ENCODE results near the gene GAS7.
"Not testable (repeated sequence)": the region's sequence is repeated elsewhere in the genome, so short reads cannot be mapped to it uniquely, and the experiment has no call there.

GAS7 gene

GRCh38 chr17:10025976-10026901 is 172.2 kb downstream of the GAS7 start:
- ChIA-PET CTCF (interaction anchor here (0.5 kb wide), 1 partner anchor 60 kb away, joined by 3 read pairs; no protein-coding TSS in a partner anchor), POLR2A (no interaction called here)
- TF ChIP-seq BHLHE40 (IDR thresholded peaks at IDR 0.05; ENCODE audit: borderline replicate concordance) (no peak), ARNT (IDR thresholded peaks at IDR 0.05) (no peak), PKNOX1 (IDR thresholded peaks at IDR 0.05) (no peak), NFRKB (IDR thresholded peaks at IDR 0.05) (no peak), FOXA1 (IDR thresholded peaks at IDR 0.05) (no peak), ELF4 (IDR thresholded peaks at IDR 0.05) (no peak), TARDBP (IDR thresholded peaks at IDR 0.05) (no peak), L3MBTL2 (conservative IDR thresholded peaks at IDR 0.05) (no peak), ZNF384 (IDR thresholded peaks at IDR 0.05) (no peak), SP1 (IDR thresholded peaks at IDR 0.05) (no peak), CTBP1 (IDR thresholded peaks at IDR 0.05; ENCODE audit: borderline replicate concordance) (no peak)
- DNase-seq (ENCODE audit: extremely low spot score): no peak

GRCh38 chr17:10025224-10025623 is 173.2 kb downstream of the GAS7 start:
- ChIA-PET CTCF (no interaction called here), POLR2A (no interaction called here)

GRCh38 chr17:10022416-10022815 is 176.0 kb downstream of the GAS7 start:
- DNase-seq (ENCODE audit: extremely low spot score): no peak
- CTCF ChIA-PET: no interaction called here
- POLR2A ChIA-PET: no interaction called here
- TF ChIP-seq PKNOX1 (IDR thresholded peaks at IDR 0.05) (no peak), FOXK2 (IDR thresholded peaks at IDR 0.05) (no peak), FOXA1 (IDR thresholded peaks at IDR 0.05) (no peak), ZNF384 (IDR thresholded peaks at IDR 0.05) (no peak), TARDBP (IDR thresholded peaks at IDR 0.05) (no peak), CTBP1 (IDR thresholded peaks at IDR 0.05; ENCODE audit: borderline replicate concordance) (no peak), L3MBTL2 (conservative IDR thresholded peaks at IDR 0.05) (no peak), NFRKB (IDR thresholded peaks at IDR 0.05) (no peak), LEF1 (IDR thresholded peaks at IDR 0.05; ENCODE audit: borderline replicate concordance) (no peak)

More at GRCh38 chr17:10025224-10025623, 173.2 kb downstream of the GAS7 start:
- DNase-seq (ENCODE audit: extremely low spot score): no peak
- TF ChIP-seq FOXA1 (IDR thresholded peaks at IDR 0.05) (no peak), BHLHE40 (IDR thresholded peaks at IDR 0.05; ENCODE audit: borderline replicate concordance) (no peak), ELF4 (IDR thresholded peaks at IDR 0.05) (no peak), SUZ12 (IDR thresholded peaks at IDR 0.05) (no peak)

GRCh38 chr17:10021272-10021984 is 177.0 kb downstream of the GAS7 start:
- TF ChIP-seq TARDBP (IDR thresholded peaks at IDR 0.05): no peak
- TF ChIP-seq ARNT (IDR thresholded peaks at IDR 0.05): no peak
- peak; percentile 82 for TF ChIP-seq L3MBTL2 (conservative IDR thresholded peaks at IDR 0.05)
- TF ChIP-seq NFRKB (IDR thresholded peaks at IDR 0.05): no peak
- ChIA-PET CTCF (no interaction called here), POLR2A (no interaction called here)
- peak; percentile 15 for DNase-seq (ENCODE audit: extremely low spot score)

- POLR2A ChIA-PET: no interaction called here
- TF ChIP-seq ELF4 (IDR thresholded peaks at IDR 0.05) (no peak), CTBP1 (IDR thresholded peaks at IDR 0.05; ENCODE audit: borderline replicate concordance) (no peak), BHLHE40 (IDR thresholded peaks at IDR 0.05; ENCODE audit: borderline replicate concordance) (no peak), PKNOX1 (IDR thresholded peaks at IDR 0.05) (no peak), L3MBTL2 (conservative IDR thresholded peaks at IDR 0.05) (no peak), NFRKB (IDR thresholded peaks at IDR 0.05) (no peak), ARNT (IDR thresholded peaks at IDR 0.05) (no peak), FOXA1 (IDR thresholded peaks at IDR 0.05) (no peak)
- DNase-seq (ENCODE audit: extremely low spot score): no peak
These were observed 178.4 kb downstream of the GAS7 start for GRCh38 chr17:10019941-10020451.

GRCh38 chr17:10018461-10018891 is 179.9 kb downstream of the GAS7 start:
- TF ChIP-seq ZNF384 (IDR thresholded peaks at IDR 0.05): no peak
- TF ChIP-seq BHLHE40 (IDR thresholded peaks at IDR 0.05; ENCODE audit: borderline replicate concordance): no peak
- ChIA-PET CTCF (interaction anchor here (0.6 kb wide), 1 partner anchor 183 kb away, joined by 4 read pairs; no protein-coding TSS in a partner anchor), POLR2A (no interaction called here)
- no peak for DNase-seq (ENCODE audit: extremely low spot score)

More at GRCh38 chr17:10019941-10020451, 178.4 kb downstream of the GAS7 start:
- CTCF ChIA-PET: no interaction called here

- POLR2A ChIA-PET; CTCF ChIA-PET; DNase-seq (ENCODE audit: extremely low spot score): not testable (repeated sequence)
These were observed 181.3 kb downstream of the GAS7 start for GRCh38 chr17:10016958-10017570.
